ENCODE measurements around the gene C6orf132. TPM values are rescaled to one million over a fixed set of nuclear protein-coding genes. Genes with fewer than 3 reads are reported as not detected.
A peak's percentile ranks its signal among the peaks of the same experiment; 100 is the strongest.

The C6orf132 gene
- total and polyA plus RNA-seq, 9 of the 15 experiments (the other 6 are each of a cell fraction or from before 2014, with no cell fraction given), result 0.06 to 0.35 (median 0.14) TPM

GRCh38 chr6:42136508-42137193 lies 5.8 kb downstream of the C6orf132 start (continued):
- TF ChIP-seq PHF8 (IDR thresholded peaks at IDR 0.05; ENCODE audit: borderline replicate concordance, low read length), result 0 out of 2 replicates have a peak, but pooled peaks have one; percentile 22
- TF ChIP-seq AFF1 (IDR thresholded peaks at IDR 0.05; ENCODE audit: low read depth in 1 of 2, partially characterized antibody in 2 of 2), result peak in 1 of 2 experiments; percentile 23
- peak; percentile 70 for TF ChIP-seq EP300 (IDR thresholded peaks at IDR 0.05; ENCODE audit: low read length)
- TF ChIP-seq ZNF511 (CRISPR knock-in tag; IDR thresholded peaks at IDR 0.05), result no peak
- TF ChIP-seq ZNF311 (CRISPR knock-in tag; IDR thresholded peaks at IDR 0.05), result no peak
- no peak for TF ChIP-seq FIP1L1 (IDR thresholded peaks at IDR 0.05; ENCODE audit: low read depth, low read length, poor library complexity, severe bottlenecking)
- 0 out of 2 replicates have a peak, but pooled peaks have one; percentile 40 for TF ChIP-seq ETV1 (tag; conservative IDR thresholded peaks at IDR 0.05; ENCODE audit: low read depth)
- TF ChIP-seq TAF7 (tag; IDR thresholded peaks at IDR 0.05), result no peak
- TF ChIP-seq MAX (CRISPR knock-in tag; IDR thresholded peaks at IDR 0.05), result peak; percentile 44; the same call in 1 of the 2 replicates
- TF ChIP-seq HMG20B (CRISPR knock-in tag; IDR thresholded peaks at IDR 0.05), result no peak
- no peak for TF ChIP-seq SIN3B (IDR thresholded peaks at IDR 0.05; ENCODE audit: low read depth)
- TF ChIP-seq SMAD4 (CRISPR knock-in tag; conservative IDR thresholded peaks at IDR 0.05), result peak; percentile 51; the same call in 1 of the 2 replicates
- TF ChIP-seq GTF3C2 (IDR thresholded peaks at IDR 0.05; ENCODE audit: borderline replicate concordance, extremely low read depth, insufficient read length), result no peak
- no peak for TF ChIP-seq POLR2AphosphoS2 (IDR thresholded peaks at IDR 0.05; ENCODE audit: low read length)
- no peak for TF ChIP-seq NR0B1 (IDR thresholded peaks at IDR 0.05; ENCODE audit: partially characterized antibody)
- no peak for TF ChIP-seq ZNF655 (CRISPR knock-in tag; IDR thresholded peaks at IDR 0.05)

All from K562 (cell line).